GM21515 (cell line): Measurements from ENCODE around the gene LIMS2.

ENCODE experiments used
- ATAC-seq: cut with Tn5 transposase; IDR thresholded peaks from one replicate; pipeline ENCODE4 v1.9.1; 2021; ENCODE audit not compliant: unreplicated experiment

The LIMS2 gene

DNA sequence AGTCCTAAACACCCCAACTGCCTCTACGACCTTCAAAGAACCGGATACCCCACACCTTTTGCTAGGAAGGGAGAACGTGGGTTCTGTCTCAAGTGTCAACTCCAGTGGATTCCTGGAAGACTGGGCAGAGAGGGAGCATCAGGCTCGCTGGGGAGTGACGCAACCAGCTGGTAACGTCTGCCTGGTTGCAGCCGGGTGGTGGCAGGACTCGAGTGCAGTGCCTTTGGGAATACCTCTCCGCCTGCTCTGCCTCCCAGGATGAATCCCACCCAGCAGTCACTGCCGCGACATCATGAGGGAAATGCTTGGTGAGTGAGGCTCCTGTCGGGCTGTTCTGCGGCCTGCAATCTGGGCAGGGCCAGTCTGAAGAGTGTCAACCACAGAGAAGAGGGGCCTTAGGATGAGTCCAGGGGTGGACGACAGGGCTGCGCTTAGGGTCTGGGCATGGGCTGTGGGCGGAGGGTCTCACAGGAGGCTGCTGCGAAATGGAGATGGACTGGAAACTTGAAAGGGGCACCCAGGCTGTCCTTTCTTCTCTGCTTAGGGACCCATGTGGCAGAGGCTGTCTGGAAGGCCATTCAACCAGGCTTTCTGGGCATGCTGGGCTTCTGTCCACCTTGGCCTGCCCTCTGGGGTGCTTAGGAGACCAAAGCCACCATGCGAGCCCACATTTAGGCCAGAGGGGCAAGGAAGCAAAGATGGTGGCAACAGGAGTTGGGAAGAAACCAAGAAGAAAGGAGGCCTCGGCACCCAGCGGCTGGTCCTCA, 16.5 kb downstream of the LIMS2 start:
- ATAC-seq = no peak

- ATAC-seq = no peak
These were observed 17.2 kb downstream of the LIMS2 start for GRCh38 chr2:127658146-127658545.

- no peak for ATAC-seq
These were observed 18.1 kb downstream of the LIMS2 start for GRCh38 chr2:127657232-127657595.

GRCh38 chr2:127656569-127657231, 18.6 kb downstream of the LIMS2 start:
- ATAC-seq = no peak

GRCh38 chr2:127655209-127656073, 19.9 kb downstream of the LIMS2 start:
- ATAC-seq = no peak

- no peak for ATAC-seq
These were observed 20.5 kb downstream of the LIMS2 start for GRCh38 chr2:127654838-127655175.

DNA sequence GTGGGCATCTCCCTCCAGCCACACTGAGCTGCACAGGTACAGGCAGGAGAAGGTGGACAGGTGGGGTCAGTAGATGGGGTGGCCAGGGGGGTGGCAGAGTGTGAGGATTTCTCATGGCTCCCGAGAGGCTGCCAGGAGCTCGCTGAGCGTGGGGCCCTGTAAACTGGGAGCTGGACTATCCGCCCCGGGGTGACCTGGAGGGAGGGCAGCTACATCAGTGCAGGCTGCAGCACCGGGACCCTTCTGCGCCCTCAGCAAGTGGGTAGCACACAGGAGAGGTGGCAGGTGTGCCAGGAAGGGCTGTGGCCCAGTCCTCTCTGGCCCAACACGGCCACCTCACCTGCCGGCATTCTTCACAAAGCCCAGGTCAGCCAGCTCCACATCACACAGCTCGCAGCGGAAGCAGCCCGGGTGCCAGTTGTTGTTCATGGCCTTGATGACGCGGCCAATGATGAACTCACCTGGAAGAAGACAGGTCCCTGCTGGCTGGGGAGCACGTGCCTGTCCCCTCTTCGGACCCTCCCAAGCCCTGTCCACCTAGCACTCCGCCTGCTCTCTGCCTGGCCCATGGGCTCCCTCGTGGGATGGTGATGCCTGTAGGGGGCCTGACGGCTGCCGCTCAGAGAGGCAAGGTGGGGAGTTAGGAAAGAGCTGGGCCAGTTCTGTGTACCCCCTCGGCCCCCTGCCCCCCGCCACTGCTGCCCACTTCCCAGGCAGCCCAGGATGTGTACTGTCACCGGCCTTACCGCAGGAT, 21.1 kb downstream of the LIMS2 start:
- no peak for ATAC-seq

DNA sequence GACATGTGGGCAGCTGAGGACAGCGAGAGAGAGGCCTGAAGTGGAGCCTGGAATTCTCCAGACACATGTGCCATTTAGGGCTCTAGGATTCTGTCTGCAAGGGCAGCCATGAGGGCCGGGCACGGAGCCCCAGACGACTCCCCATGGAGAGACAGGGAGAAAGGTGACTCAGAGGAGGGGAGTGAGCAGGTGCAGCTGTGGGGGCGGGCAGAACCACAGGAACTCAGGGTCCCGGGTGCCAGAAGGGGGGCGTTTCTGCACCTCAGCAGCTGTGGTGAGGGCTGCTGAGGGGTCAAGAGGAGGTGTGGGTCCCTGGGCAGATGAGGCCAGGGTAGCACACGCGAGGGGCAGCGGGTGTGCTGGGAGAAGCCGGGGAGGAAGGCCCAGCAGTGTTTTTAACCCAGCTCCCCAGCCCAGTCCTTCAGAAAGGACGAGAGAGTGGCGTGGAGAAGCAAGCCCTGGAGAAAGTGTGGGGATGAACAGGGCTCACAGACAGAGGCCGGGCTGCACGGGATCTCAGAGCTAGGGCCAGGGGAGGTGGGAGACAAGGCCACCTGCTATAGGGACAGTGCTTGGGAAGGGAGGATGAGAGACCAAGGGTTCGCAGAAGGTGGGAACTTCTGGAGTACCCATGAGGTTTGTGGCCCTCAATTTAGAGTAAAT, 21.8 kb downstream of the LIMS2 start:
- no peak for ATAC-seq

DNA sequence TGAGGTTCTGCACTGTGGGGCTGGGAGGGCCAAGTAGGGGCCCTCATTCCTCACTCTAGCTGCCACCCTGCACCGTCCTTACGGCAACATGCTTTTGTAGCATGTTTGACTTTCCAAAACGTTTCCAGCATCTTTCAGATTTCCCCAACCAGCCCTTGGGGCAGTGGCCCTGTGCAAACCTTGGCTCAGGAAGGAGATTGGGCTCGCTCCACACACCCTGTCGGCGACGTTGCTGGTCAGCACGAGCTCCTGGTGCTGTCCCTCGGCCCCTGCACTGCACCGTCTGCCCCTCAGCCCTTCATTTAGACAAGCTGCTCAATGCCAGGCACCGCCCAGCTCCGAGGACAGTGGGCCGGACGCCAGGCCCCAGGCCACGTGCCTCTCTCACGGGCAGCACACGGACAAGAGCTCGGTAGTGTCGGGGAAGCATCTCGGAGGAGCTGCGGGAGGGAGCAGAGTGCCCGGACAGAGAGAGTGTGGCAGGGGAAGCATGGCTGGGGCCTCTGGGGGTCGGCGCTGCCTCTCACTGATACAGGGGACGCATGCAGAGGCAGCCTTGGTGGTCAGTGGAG, 22.5 kb downstream of the LIMS2 start:
- no peak for ATAC-seq

DNA sequence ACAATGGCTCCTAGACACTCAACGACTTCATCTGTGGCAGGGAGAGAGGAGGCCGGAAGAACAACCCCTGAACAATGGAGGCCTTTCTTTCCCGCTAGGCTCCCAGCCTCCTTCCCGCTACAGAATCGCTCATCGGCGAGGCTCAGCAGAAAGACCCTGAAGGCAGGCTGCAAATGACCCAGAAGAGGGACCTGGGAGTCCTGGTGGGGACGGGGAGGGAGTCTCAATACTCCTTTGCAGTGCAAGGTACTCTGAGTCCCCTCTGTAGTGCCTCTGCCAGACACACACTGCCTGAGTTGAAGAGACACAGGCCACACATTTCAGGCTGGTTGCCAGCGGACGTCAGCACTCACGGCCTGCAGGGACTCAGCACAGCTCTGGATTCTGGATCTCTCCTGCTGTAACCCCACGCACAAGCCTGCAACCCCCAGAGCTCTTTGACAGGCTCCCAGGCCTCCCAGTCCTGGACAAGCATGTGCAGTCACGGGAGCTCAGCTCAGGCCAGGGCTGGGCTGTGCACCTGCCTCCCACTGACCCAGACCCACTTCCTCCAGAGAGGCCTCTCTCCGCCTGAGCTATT, 23.3 kb downstream of the LIMS2 start:
- ATAC-seq = no peak

DNA sequence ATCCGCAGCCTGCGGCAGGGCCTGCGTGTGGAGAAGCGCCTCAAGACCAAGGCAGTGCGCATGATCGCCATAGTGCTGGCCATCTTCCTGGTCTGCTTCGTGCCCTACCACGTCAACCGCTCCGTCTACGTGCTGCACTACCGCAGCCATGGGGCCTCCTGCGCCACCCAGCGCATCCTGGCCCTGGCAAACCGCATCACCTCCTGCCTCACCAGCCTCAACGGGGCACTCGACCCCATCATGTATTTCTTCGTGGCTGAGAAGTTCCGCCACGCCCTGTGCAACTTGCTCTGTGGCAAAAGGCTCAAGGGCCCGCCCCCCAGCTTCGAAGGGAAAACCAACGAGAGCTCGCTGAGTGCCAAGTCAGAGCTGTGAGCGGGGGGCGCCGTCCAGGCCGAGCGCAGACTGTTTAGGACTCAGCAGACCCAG, 23.9 kb downstream of the LIMS2 start:
- no peak for ATAC-seq

DNA sequence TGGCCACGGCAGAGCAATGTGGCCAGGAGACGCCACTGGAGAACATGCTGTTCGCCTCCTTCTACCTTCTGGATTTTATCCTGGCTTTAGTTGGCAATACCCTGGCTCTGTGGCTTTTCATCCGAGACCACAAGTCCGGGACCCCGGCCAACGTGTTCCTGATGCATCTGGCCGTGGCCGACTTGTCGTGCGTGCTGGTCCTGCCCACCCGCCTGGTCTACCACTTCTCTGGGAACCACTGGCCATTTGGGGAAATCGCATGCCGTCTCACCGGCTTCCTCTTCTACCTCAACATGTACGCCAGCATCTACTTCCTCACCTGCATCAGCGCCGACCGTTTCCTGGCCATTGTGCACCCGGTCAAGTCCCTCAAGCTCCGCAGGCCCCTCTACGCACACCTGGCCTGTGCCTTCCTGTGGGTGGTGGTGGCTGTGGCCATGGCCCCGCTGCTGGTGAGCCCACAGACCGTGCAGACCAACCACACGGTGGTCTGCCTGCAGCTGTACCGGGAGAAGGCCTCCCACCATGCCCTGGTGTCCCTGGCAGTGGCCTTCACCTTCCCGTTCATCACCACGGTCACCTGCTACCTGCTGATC, 24.4 kb downstream of the LIMS2 start:
- no peak for ATAC-seq

DNA sequence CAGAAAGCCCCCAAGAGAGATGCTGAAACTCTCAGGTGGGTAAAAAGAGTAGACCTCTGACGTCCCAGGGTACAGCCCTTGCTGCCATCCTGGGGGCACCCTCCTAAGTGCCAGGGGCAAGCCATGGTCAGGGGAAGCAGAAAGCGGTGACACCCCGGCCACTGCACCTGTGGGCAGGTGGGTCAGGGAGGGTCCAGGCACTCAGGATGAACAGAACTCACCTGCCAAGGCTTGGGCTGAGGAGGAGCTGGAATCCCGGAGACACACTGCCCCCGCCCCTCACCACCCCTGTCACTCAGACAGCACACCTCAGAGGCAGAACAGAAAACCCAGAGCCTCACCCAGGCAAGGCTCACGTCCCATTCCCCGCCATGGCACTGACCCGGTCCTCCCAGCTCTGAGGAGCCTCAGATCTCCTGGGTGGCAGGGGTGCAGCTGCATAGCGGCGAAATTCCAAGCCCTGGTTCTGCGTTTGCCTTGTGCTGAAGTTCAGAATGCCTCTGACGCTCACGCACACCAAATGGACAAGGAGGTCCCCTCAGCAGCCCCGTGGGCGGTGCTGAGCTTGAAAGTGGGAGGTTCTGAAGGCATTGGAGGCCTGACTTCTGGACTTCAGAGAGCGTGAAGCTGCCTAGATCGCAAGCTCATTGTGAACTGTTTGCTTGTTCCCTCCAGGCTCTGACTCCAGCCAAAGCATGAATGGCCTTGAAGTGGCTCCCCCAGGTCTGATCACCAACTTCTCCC, 25.1 kb downstream of the LIMS2 start:
- ATAC-seq = no peak

DNA sequence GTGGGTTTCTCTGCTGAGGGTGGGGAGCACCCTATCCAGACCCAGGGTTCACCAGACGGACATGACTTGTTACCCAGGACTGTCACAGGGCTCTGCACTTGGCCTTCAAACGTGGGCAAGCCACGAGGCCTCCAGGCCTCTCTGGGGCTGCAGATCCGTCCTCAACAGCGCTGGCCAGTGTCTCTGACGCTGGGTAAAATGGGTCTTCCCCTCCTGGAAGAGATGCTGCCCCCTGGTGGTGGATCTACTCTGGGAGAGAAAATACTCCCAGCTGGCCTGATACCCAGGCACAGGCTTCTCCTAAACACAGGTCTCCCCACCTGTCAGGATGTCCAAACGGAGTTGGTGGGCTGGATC, 25.7 kb downstream of the LIMS2 start:
- ATAC-seq = peak; percentile 52

DNA sequence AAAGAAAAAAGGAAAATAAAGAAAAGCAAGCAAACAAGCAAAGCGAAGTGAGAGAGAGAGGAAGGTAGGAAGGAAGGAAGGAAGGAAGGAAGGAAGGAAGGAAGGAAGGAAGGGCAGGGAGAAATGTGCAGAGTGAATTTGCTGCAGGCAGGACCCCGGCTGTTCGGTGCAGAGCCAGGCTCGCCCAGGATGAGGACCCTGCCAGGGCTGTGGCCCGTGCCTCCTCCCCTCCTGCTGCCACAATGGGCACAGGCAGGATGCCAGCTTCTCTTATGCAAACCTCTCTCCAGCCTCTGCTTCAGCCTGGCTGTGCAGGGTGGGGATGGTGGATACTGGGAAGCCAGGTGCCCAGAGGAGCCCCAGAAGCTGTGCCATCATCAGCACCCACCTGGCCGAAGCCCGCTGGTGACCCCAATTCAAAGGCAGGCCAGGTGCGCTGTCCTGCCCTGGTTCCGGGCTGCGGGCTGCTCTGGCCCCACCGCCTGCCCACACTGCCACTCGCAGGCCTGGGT, 26.2 kb downstream of the LIMS2 start:
- no peak for ATAC-seq

- no peak for ATAC-seq
These were observed 27.0 kb downstream of the LIMS2 start for GRCh38 chr2:127648321-127648720.

- ATAC-seq = no peak
These were observed 27.8 kb downstream of the LIMS2 start for GRCh38 chr2:127647242-127648190.
